ENCODE measurements around the gene MEGF11.

DNA sequence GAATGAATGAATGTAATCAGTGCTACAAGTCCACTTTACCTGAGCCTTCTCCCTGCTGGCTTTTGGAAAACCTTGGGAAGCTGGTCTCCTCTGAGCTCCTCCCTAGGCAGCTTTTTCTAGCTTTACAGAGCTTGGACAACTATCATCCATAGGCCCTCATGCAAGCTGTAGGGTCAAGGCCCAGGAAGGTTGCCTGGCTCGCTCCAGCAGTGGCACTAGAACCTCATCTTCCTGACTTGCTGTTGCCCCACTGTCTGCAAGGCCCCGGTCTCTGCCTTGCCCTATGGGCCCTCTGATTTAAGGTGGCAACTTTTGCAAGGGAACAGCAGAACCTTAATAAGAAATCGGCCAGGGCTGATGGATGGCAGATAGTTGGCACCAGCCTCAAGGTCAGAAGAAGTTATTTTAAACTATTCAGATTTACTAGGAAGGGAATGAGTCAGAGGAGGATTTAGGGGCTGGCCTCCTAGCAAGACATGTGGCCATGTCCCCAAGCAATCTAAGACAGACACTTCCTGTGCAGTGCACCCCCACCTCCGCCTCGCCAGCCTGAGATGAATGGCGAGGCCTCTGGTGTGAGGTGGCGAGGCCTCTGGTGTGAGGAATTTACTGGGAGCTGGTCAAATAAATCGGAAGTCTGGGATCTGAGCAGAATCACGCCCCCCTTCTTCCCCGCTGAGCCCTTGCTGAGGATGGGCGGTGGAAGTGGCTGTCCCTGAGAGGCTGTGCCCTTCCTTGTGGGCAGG, 180.8 kb downstream of the MEGF11 start:
- no peak for TF ChIP-seq POLR2A (IDR thresholded peaks at IDR 0.05)
- TF ChIP-seq, protein P1, sequence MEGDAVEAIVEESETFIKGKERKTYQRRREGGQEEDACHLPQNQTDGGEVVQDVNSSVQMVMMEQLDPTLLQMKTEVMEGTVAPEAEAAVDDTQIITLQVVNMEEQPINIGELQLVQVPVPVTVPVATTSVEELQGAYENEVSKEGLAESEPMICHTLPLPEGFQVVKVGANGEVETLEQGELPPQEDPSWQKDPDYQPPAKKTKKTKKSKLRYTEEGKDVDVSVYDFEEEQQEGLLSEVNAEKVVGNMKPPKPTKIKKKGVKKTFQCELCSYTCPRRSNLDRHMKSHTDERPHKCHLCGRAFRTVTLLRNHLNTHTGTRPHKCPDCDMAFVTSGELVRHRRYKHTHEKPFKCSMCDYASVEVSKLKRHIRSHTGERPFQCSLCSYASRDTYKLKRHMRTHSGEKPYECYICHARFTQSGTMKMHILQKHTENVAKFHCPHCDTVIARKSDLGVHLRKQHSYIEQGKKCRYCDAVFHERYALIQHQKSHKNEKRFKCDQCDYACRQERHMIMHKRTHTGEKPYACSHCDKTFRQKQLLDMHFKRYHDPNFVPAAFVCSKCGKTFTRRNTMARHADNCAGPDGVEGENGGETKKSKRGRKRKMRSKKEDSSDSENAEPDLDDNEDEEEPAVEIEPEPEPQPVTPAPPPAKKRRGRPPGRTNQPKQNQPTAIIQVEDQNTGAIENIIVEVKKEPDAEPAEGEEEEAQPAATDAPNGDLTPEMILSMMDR (IDR thresholded peaks at IDR 0.05) = no peak
